DMS79 treated with DMSO at 0.1 percent for 48 hours (cell line): ENCODE data around the gene EMX1.

Experiments
- DNase-seq: peaks from one replicate; lab custom pipeline; 2025; lab: John Stamatoyannopoulos, UW

The EMX1 gene

GRCh38 chr2:72917138-72917876 is at the start of gene EMX1:
EMX1 (plus strand) TSS chr2:72917519; CDS start chr2:72917853, 334 bp downstream.
- peak; percentile 75 for DNase-seq

GRCh38 chr2:72871060-72871459 is 46.3 kb upstream of the EMX1 start:
- no peak for DNase-seq

GRCh38 chr2:72871880-72872279 is 45.4 kb upstream of the EMX1 start:
- no peak for DNase-seq

- no peak for DNase-seq
Observed at GRCh38 chr2:72883356-72883962, 33.9 kb upstream of the EMX1 start.

GRCh38 chr2:72886505-72887031 is 30.8 kb upstream of the EMX1 start:
- peak; percentile 43 for DNase-seq

- peak; percentile 35 for DNase-seq
Observed at GRCh38 chr2:72887032-72887739, 30.1 kb upstream of the EMX1 start, which contains the start of gene SPR. SPR (plus strand) TSS chr2:72887408; CDS start chr2:72887433, 25 bp downstream.

- peak; percentile 83 for DNase-seq
Observed at GRCh38 chr2:72887740-72888437, 29.4 kb upstream of the EMX1 start.

GRCh38 chr2:72888438-72889202 is 28.7 kb upstream of the EMX1 start:
- DNase-seq: no peak

- DNase-seq: no peak
Observed at GRCh38 chr2:72889991-72890390, 27.3 kb upstream of the EMX1 start.

- no peak for DNase-seq
Observed at GRCh38 chr2:72891091-72891818, 26.1 kb upstream of the EMX1 start.

- no peak for DNase-seq
Observed at GRCh38 chr2:72892506-72893173, 24.7 kb upstream of the EMX1 start.

GRCh38 chr2:72893594-72894319 is 23.6 kb upstream of the EMX1 start:
- DNase-seq: no peak

- DNase-seq: no peak
Observed at GRCh38 chr2:72894514-72894913, 22.8 kb upstream of the EMX1 start.

GRCh38 chr2:72895154-72895553 is 22.2 kb upstream of the EMX1 start:
- DNase-seq: no peak

GRCh38 chr2:72895759-72896281 is 21.5 kb upstream of the EMX1 start:
- DNase-seq: peak; percentile 54

GRCh38 chr2:72896446-72896845 is 20.9 kb upstream of the EMX1 start:
- no peak for DNase-seq

- no peak for DNase-seq
Observed at GRCh38 chr2:72897785-72898584, 19.3 kb upstream of the EMX1 start.

- no peak for DNase-seq
Observed at GRCh38 chr2:72898585-72898906, 18.8 kb upstream of the EMX1 start.
